GM20431 (cell line): Measurements from ENCODE around the gene IRX6.

ENCODE experiments used
- in situ Hi-C: fragments of 300-500 bp; cut with MseI, MboI; formaldehyde crosslinking; loops from one replicate; pipeline ENCODE4 v1.15.0; 2020; ENCODE audit warnings: low sequenced_read_pairs; ENCODE audit not compliant: unreplicated experiment

IRX6 gene

DNA sequence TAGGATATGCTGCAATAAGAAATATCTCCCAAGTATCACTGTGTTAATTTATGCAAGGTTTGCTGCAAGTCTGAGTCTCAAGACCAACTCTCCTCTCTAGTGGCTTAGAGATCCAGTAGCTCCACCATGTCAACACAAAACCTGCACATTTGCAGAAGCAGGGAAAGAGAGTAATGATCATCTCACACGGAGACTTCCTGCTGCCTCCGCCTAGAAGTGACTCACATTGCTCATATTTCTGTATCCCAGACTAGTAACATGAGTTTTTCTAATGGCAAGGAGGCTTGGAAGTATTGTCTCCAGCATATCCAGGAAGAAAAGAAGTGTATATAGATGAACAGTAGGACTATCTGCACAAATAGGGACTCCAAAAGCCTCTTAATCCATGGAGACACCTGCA lies 15.0 kb upstream of the IRX6 start:
- in situ Hi-C loops: no loop called here

DNA sequence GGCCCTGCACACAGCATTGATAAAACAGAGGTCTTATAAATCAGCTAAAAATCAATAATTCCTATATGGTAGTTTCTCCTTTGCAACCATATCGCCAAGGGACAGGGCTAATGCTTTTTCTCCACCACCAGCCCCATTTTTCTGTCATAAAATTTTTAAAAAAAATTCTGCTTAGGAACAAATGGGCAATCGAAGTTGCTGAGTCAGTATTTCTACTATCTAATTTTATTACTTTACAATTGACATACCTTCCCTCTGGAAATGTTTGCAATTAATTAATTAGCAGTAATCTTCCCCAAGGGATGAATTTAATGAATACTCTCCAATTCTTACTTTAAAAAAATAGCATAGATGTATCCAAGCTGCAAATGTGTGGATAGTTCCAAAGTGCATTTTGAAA lies 1.7 kb upstream of the IRX6 start:
- in situ Hi-C loops: no loop called here

DNA sequence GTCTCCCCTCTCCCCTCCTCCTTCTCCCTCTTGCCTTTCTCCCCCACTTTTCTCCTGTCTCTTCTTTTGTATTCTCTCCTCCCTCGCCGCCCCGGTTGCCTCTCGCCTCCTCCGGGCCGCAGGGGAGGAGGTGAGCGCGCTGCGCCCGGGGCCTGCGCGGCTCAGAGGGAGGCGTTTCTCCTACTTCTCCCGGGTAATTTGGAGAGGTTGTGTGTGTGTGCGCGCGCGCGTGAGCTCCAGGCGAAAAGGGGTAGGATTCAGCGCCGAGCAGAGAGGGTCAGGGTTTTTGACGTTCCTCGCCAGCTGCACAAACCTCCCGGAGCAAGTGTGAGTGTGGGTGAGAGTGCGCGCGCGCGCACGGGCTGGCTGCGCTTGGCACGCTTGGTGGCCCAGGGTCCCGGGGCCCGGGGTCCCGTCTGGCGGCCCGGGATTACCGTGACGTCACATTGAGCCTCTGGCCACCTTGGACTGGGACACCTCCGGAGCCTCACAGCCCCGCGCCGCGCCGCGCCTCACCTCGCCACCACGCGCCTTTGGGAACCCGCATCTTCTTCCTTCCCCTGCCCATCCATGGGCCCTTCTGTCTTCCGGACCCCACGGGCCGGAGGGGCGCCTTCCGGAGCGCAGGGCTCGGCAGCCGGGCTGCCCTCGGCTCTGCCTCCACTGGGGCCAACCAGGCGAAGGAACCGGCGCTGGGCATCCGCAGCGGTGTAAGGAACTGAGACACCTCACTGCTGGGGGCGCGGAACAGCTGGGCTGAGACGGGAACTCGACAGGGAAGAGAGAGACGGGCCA lies 479 bp downstream of the IRX6 start:
- in situ Hi-C loops: no loop called here

DNA sequence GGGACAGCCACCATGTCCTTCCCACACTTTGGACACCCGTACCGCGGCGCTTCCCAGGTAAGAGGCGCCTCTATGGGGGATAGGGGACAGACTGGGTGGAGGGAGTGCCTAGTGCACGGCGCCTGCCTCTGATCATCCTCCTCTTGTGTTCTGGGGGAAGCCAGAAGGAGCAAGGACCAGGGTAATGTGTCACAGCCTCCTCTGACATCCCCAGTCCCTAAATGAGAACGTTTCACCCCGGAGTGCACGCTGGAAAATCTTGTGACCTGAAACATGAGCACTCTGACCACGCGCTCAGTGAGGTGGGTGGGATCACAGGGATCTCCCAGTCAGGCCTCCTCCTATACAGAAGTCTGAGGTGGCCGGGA lies 1.1 kb downstream of the IRX6 start:
- in situ Hi-C loops: no loop called here

DNA sequence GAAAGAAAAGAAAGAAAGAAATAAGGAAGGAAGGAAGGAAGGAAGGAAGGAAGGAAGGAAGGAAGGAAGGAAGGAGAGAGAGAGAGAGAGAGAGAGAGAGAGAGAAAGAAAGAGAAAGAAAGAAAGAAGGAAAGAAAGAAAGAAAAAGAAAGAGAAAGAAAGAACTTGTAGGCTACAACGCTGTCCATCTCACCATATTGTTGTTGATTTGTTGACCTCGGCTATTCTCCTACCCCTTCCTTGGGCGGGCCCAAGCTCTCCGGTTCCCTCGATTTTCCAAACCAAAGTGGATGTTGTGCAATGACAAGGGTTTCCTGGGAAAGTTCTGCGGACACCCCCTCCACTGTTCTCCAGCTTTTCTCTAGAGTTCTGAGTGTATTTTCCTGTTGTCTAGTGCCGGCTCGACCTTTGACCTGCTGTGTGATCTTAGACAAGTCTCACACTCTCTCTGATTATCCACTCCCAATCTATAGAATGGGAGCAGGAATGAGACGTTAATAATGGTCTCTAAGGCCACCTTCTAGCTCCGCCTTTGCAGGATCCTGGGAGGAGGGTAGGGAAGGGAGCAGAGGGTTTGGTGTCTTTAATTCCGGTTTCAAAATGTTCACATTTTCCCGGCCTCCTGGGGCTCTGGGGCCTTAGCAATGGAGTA lies 1.6 kb downstream of the IRX6 start:
- in situ Hi-C loops: no loop called here

DNA sequence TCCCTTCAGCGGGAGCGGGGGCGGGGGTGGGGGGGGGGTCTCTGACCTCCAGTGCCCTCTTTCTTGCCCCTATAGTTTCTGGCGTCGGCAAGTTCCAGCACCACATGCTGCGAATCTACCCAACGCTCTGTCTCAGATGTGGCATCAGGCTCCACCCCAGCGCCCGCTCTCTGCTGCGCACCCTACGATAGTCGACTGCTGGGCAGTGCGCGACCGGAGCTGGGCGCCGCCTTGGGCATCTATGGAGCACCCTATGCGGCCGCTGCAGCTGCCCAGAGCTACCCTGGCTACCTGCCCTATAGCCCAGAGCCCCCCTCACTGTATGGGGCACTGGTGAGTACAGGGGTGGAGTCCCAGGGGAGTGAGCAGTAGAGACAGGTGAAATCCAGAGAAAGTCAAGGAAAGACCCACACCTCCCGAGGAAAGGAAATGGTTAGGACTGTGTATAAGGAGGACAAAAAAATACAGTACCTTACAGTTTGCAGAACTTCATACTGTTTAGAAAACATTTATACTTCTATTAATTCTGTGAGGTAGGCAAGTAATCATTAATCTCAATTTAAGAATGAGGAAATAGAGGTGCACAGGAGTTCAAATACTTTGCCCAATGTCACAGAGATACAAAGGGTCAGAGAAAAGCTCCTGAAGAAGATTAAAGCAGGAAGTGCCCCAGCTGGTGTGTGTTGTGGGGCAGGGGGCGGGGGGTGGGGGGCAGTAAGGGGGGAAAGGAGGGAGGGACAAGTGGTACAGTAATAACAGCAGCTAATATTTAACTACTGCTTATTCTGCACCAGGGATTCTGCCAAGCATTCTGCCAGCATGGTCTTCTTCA lies 2.5 kb downstream of the IRX6 start:
- in situ Hi-C loops: no loop called here

DNA sequence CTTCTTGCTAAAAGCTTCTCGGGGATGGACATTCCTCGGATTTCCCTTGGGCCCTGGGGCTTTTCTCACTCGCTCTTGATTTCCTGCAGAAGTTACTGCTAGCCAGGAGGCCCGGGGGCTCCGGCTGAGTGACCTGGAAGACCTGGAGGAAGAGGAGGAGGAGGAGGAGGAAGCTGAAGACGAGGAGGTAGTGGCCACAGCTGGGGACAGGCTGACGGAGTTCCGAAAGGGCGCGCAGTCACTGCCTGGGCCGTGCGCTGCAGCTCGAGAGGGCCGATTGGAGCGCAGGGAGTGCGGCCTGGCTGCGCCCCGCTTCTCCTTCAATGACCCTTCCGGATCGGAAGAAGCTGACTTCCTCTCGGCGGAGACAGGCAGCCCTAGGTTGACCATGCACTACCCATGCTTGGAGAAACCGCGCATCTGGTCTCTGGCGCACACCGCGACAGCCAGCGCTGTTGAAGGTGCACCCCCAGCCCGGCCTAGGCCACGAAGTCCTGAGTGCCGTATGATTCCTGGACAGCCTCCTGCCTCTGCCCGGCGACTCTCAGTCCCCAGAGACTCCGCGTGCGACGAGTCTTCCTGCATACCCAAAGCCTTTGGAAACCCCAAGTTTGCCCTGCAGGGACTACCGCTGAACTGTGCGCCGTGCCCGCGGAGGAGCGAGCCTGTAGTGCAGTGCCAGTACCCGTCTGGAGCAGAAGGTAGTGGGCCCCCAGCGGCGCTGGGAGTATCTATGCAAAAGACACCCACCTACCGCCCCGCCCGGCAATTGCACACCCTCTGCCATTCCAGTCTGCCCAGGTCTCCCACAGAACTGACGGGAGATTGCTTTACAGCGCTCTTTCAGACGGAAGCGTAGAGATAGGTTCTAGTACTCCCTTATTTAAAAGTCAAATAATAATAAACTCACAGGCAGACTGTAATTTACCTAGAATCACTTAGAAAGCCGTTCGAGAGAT lies 4.9 kb downstream of the IRX6 start:
- in situ Hi-C loops: no loop called here

DNA sequence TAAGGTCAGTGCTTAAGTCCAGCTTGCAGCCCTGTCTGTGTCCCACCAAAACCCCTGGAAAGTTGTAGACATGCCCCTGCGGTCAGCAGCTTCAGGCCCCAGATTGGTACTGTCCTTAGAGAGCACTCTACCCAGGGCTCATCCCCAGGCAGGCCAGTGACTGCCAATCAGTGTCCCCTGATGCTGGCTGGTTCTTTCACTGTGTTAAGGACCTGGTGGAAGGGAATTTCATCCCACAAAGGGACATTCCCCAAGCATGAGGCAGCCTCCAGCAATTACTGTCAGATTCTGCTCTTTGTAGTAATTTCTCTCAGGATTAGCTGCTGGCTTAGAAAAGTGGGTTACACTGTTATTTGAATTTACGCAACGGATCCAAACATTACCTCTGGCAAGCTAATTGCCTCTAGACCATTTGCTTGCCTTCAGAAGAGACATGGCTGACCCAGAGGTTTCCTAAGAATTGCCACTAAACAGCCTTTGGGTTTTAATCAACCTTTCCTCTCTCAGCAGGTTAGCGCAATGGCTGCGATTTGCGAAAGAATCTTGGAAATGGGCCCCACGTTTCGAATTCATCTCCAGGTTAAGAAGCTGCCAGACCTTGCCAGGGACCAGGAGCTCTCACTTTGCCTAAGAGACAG lies 5.9 kb downstream of the IRX6 start:
- in situ Hi-C loops: no loop called here

DNA sequence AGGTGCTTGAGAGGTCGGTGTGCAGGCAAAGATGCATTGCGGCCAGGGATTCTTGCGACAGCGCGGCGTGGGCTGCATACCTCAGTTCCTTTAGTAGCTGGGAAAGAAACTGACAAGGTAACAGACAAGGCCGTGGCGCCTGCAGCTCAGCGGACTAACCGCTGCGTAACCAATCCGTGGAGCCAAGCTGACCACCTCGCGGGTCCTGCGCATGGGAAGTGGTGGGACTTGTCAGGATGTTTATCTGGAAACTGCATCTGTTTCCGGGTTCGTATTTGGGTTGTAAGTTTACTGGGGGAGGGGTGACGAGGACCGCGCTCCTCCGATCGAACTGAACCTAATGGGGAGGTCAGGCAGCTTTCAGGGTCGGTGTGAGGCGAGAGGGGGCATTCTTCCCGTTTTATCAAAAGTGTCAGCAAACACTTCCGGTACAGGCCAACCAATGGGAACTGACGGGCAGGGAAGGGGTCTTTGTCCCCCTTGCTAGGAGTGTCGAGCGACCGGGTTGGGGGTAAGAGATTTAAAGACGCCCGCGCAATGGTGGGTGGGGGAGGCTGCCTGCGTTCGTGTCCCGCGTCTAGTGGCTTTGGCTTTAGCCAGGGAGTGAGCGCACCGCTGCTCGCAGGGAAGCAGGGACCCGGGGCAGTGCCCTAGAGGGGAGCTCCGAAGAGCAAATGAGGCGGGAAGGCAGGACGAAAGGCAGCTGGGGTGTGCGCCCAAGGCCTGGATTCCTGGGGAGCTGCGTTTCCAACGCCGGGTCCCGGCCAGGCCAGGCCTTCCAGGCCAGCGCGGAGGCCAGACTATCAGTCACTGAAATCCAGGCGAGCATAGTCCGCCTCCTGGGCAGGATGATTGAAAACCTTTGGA lies 7.0 kb downstream of the IRX6 start:
- in situ Hi-C loops: no loop called here

DNA sequence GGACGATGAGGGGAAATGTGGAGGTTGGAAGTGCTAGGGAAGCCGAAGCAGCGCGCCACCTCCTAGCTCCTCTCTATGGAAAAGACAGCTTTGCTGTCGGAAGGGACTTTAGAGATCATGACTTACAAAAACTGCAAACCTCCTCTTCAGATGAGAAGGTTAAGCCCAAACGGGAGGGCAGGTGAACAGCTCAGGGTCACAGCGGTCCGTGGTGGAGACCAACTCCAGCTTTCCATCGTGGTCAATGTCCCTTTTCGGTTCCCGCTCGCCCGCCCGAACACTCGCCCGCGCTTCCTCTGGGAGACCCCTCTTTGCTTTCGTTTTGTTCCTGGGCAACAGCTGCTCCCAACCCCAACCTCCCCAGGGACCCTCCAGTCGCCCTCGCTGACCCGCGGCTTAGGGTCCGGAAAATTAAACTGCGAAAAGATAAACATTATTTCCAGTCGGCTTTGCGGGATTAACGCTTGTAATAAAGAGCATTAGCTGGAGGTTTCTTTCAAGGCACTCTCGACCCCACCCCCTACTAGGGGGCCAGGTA lies 7.7 kb downstream of the IRX6 start:
- in situ Hi-C loops: no loop called here

DNA sequence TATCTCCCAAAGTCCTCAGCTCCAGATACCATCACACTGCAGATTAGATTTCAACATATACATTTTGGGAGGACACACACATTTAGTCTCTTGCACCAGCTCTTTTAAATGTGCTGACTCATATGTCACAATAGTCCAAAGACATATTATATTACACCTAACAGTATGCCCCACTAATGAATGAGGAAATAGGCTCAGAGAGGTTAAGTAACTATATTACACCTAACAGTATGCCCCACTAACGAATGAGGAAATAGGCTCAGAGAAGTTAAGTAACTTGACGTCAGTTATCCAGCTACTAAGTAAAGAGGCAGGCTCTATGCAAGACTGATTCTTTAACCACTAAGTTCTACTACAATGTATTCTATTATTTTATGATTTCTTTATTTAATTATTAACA lies 9.7 kb downstream of the IRX6 start:
- in situ Hi-C loops: no loop called here

DNA sequence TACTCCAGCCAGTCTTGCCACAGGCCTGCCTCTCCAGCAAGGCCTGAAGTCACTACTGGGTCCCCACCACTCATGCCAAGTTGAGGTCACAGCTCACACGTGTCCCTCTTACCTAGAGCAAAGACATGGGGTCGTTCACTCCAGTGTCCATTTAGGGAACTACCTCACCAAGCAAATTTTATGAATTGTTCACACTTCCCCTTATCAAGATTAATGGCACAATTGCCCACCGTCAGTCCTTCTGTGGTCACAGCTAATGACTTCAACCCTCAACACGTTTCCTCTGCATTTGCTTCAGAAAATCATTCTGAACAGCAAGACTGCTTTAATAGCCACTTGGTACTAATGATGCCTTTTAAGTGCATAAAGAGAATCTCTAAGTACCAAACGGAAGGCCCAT lies 14.6 kb downstream of the IRX6 start:
- in situ Hi-C loops: no loop called here

DNA sequence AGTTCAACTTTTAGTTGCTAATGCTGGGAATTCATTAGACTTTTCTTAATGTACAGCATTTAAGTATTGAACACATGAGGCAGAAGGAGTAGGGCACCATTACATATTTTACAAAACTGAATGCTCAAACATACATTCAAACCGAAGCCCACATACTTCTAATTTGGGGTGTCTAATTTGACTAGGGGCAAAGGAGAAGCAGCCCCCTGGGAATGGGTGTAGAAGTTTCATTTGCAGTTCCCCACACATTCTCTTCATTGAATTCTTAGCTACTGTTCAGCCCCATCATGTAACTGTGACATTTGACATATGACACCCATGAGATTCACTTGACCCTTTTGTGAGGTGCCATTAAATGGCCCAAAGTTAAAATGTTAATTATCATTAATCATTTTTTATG lies 16.4 kb downstream of the IRX6 start:
- in situ Hi-C loops: no loop called here

DNA sequence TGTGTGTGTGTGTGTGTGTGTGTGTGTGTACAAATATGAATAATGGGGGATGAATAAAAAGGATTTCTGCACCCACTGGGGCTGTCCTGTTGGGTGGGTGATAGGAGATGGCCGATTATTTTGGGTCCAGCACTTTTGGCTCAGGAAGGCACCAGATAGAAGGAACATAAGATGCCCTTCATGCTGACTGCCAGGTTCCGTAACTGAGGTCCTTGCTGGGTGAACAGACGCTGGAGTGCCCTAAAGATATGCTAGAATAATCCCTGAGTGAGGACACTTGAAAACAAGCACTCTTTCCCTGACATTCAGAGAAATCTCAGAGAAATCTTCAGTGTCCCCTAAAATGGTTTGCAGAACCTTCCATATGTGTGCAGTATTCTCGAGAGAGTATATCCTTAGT lies 17.7 kb downstream of the IRX6 start:
- in situ Hi-C loops: no loop called here

DNA sequence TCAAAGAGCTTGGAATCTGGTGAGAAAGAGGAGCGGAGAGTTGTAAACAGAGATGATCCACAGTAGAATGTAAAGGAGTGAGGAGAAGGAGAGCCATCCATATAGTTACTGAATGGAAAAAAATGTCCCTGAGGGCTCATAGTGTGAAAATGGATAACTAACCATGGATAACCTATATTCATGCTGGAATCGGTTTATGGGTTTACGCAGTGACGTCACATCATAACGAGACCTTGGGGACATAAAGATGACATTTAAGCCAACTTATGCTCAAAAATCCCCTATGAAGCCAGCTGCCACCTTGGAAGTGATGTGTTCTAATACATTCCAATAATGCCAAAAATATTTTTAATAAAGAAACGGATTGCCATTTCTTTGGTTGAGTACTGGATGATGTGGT lies 22.5 kb downstream of the IRX6 start:
- in situ Hi-C loops: no loop called here

DNA sequence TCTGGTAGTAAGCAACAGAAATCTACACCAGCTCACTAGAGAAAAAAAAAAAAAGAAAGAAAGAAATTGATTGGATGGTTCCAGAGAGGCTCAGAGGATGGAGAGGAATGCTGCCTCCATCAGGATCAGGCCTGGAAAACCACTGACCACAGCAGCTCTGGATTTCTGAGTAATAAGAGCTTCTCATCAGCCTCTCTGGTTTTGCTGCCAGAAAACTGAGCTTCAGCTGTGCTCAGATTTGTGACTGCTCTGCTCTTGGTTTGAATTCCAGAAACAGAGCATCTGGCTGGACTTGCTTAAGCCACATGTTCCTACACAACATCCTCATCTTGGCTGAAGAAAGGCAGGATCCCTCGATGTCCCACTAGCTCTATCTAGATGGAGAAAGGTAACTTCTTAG lies 25.9 kb downstream of the IRX6 start:
- in situ Hi-C loops: no loop called here

DNA sequence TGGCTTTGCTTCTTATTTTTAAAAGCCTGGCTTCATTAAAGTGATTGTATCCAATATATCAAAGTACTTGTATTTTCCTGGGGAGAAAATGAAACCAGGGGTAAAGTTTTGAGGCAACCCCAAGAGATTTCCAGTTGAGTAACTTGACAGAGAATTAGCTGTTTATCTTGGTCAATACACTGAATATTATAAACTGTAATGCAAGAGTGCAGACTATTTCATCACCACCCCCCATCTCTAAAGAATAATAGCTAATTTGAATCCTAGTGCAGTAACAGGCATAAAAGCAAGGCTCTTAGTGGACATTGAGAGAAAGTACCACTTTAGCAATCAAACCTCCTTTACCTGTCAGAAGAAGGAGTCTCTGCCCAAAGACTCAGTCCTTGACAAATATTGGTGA lies 27.0 kb downstream of the IRX6 start:
- in situ Hi-C loops: no loop called here

DNA sequence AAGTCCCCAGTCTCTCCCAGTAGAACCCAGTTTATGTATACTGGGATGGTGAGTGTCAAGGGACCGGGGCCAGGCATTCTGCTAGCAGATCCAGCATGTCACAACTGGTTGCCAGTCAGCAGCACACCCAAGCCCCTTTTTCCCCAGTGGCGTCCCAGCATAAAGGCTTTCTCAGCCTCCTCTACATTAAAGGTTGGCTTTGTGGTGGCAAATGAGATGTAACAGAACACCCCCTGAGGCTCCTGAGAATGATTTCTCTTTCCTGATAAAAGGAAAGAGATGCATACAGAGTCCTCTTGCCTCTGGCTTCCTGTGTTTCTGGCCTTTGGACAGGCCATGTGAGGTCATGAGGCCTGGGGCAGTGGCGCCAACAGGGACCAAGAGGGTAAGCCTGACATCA lies 27.9 kb downstream of the IRX6 start:
- in situ Hi-C loops: no loop called here
